ENCODE measurements around the gene SINHCAF. TPM values are rescaled to one million over a fixed set of nuclear protein-coding genes. Genes with fewer than 3 reads are reported as not detected.

SINHCAF gene
- polyA plus RNA-seq, 1 donor from 2014 or later: 80.5 TPM

GRCh38 chr12:31346267-31346666, 20.3 kb upstream of the SINHCAF start:
- Histone ChIP-seq H3K4me3 (ENCODE audit: low read length) (no peak overlapping the region), H2AFZ (ENCODE audit: low read depth, low read length) (no peak overlapping the region), H4K20me1 (ENCODE audit: insufficient read depth) (no peaks in the 10 kb centered on the region), H3K79me2 (replicated peaks; ENCODE audit: insufficient read depth, low read length) (no peaks in the 10 kb centered on the region), H3K9me3 (ENCODE audit: low read length) (no peaks in the 10 kb centered on the region), H3K27me3 (ENCODE audit: insufficient read depth, low read depth, low read length) (no peaks in the 10 kb centered on the region), H3K4me2 (ENCODE audit: low read length) (no peak overlapping the region), H3K36me3 (ENCODE audit: insufficient read depth, low read length) (no peaks in the 10 kb centered on the region), H3K9ac (ENCODE audit: low read length) (no peak overlapping the region), H3F3A (ENCODE audit: insufficient read depth, low read length, poor library complexity, severe bottlenecking) (no peaks in the 10 kb centered on the region), H3K9me2 (ENCODE audit: insufficient read depth, low read length) (no peaks in the 10 kb centered on the region), H3K27ac (ENCODE audit: low read length) (no peak overlapping the region)
- no peak for TF ChIP-seq REST (IDR thresholded peaks at IDR 0.05; ENCODE audit: borderline replicate concordance)
- TF ChIP-seq TAF1 (IDR thresholded peaks at IDR 0.05; ENCODE audit: low read depth): no peak
- TF ChIP-seq EZH2 (IDR thresholded peaks at IDR 0.05; ENCODE audit: borderline replicate concordance, insufficient read depth, low read length, poor library complexity, severe bottlenecking): no peak

- Histone ChIP-seq H3K36me3 (ENCODE audit: insufficient read depth, low read length) (no peaks in the 10 kb centered on the region), H3K79me2 (replicated peaks; ENCODE audit: insufficient read depth, low read length) (no peaks in the 10 kb centered on the region), H3K9ac (ENCODE audit: low read length) (no peak overlapping the region), H3K4me2 (ENCODE audit: low read length) (no peak overlapping the region), H4K20me1 (ENCODE audit: insufficient read depth) (no peaks in the 10 kb centered on the region), H3K27me3 (ENCODE audit: insufficient read depth, low read depth, low read length) (no peaks in the 10 kb centered on the region), H2AFZ (ENCODE audit: low read depth, low read length) (no peak overlapping the region), H3F3A (ENCODE audit: insufficient read depth, low read length, poor library complexity, severe bottlenecking) (no peaks in the 10 kb centered on the region), H3K4me3 (ENCODE audit: low read length) (no peak overlapping the region), H3K27ac (ENCODE audit: low read length) (no peak overlapping the region), H3K9me3 (ENCODE audit: low read length) (no peaks in the 10 kb centered on the region), H3K9me2 (ENCODE audit: insufficient read depth, low read length) (no peaks in the 10 kb centered on the region)
- TF ChIP-seq POLR2AphosphoS5 (IDR thresholded peaks at IDR 0.05) (no peak), TAF1 (IDR thresholded peaks at IDR 0.05; ENCODE audit: low read depth) (no peak), CTCF (IDR thresholded peaks at IDR 0.05; ENCODE audit: poor library complexity, severe bottlenecking) (no peak), SMC3 (conservative IDR thresholded peaks at IDR 0.05; ENCODE audit: poor library complexity) (no peak), REST (IDR thresholded peaks at IDR 0.05; ENCODE audit: borderline replicate concordance) (no peak), EP300 (conservative IDR thresholded peaks at IDR 0.05; ENCODE audit: poor library complexity, severe bottlenecking) (no peak), EZH2 (IDR thresholded peaks at IDR 0.05; ENCODE audit: borderline replicate concordance, insufficient read depth, low read length, poor library complexity, severe bottlenecking) (no peak)
These were observed 17.2 kb upstream of the SINHCAF start for GRCh38 chr12:31343139-31343538.

Data from neural cell (in vitro differentiated cells).